NCI-H446 treated with DMSO at 0.1 percent for 48 hours (cell line): ENCODE results near the gene VPS4A.

Experiments used
- DNase-seq: peaks from one replicate; lab custom pipeline; 2025; lab: John Stamatoyannopoulos, UW

Gene VPS4A

DNA sequence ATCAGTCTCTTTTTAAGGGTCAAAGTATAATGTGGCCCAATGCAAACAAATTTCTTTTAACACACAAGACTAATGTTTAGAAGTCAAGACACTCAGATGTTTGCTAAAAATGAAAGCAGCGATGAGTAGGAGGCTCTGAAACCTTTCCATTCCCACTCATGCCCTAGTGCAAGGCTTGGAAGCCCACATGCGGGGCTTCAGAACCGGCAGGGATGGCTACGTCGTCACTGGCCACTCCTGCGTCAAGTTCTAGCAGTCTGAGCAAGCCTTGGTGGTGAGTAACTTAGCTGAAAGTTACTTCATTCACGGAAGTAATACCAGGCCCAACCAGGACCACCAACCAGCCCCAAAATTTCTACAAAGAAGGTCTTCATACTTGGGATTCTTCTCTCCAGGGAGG, 55.3 kb downstream of the VPS4A start:
- DNase-seq: no peak

DNA sequence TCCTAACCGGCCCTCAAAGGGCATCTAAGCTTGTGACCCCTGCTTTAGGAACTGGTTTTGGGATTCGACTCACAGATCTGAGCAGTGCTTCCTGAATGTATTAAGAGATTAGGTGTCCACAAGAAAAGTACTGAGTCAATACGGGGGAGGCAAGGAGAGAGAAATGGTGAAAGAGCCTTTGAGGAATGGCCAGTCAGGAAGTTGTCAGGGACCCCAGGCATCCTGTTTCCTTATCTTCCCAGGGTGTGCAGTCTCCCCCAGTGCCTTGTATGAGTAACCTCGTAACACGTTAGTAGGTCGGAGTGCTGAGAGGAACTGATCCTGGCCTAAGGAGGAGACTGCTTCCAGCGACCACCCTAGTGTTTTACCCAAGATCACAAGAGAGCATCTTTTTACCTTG, 56.8 kb downstream of the VPS4A start:
- no peak for DNase-seq

DNA sequence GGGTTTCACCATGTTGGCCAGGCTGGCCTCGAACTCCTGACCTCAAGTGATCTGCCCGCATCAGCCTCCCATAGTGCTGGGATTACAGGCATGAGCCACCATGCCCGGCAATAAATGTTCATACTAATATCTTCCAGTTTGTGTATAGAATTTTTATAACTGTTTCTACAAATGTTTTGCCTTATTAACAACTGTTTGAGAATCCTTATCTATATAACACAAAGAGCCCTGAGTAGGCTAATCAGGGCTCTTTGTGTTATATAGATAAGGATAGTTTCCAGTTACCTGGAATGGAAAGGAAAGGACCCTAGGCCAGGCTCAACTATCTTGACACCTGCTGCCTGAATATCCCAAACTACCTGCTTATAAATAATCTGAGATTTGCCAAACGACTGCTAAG, 57.7 kb downstream of the VPS4A start:
- no peak for DNase-seq

DNA sequence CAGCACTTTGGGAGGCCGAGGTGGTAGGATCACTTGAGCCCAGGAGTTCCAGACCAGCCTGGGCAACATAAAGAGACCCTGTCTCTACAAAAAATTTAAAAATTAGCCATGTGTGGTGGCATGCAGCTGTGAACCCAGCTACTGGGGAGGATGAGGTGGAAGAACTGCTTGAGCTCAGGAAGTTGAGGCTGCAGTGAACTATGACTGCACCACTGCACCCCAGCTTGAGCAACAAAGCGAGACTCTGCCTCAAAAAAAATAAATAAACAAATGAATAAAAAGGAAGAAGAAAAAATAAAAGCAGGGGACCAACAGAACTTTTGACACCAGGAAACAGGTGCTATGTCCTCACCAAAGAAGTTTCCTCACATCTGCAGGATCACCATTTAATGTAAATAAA, 60.4 kb downstream of the VPS4A start:
- DNase-seq: no peak

DNA sequence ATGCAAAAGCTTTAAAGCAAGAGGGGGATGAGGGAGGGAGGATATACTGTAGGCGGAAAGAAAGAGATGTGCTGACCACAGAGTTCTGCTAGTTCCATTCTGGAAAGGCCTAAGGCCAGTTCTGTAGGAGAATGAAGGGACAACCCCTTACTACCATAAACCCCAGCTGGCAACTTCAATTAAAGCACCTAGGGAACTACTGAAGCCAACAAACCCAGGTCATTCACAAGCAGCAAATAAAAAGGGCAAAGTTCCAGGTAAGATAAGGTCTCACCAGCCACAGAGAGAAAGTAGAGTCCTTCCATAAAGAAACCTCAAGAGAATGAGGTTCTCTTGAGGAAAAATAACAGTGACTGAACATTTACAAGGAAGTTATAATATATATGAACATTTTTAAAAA, 61.9 kb downstream of the VPS4A start:
- no peak for DNase-seq
